Endodermal cell (in vitro differentiated cells): ENCODE results near the gene SULT1A1. TPM values are rescaled to one million over a fixed set of nuclear protein-coding genes. Genes with fewer than 3 reads are reported as not detected.

Source experiments
- DNase-seq: peaks from one replicate; pipeline ENCODE4 v3.0.0-alpha.2; 2017
- H3K27ac ChIP-seq: 2 replicates; pipeline ENCODE4 v1.5.1; 2013; ENCODE audit warnings: mild to moderate bottlenecking, low read depth, low read length, moderate library complexity
- H3K27me3 ChIP-seq: 2 replicates; pipeline ENCODE4 v1.6.1; 2013; ENCODE audit warnings: mild to moderate bottlenecking, low read length, moderate library complexity; ENCODE audit not compliant: insufficient read depth, control insufficient read depth, poor library complexity, severe bottlenecking
- H3K36me3 ChIP-seq: 2 replicates; pipeline ENCODE4 v1.7.0; 2013; ENCODE audit warnings: mild to moderate bottlenecking, low read length, moderate library complexity; ENCODE audit not compliant: control insufficient read depth, insufficient read depth
- H3K4me1 ChIP-seq: one replicate; pipeline ENCODE4 v1.7.0; 2013; ENCODE audit warnings: low read length; ENCODE audit not compliant: control insufficient read depth, insufficient read depth
- H3K4me3 ChIP-seq: 2 replicates; pipeline ENCODE4 v1.5.1; 2013; ENCODE audit warnings: mild to moderate bottlenecking, low read length, moderate library complexity
- H3K9ac ChIP-seq: 2 replicates; pipeline ENCODE4 v1.6.1; 2013; ENCODE audit warnings: mild to moderate bottlenecking, low read length, moderate library complexity; ENCODE audit not compliant: poor library complexity, severe bottlenecking; ENCODE audit errors: extremely low read depth
- H3K9me3 ChIP-seq: 2 replicates; pipeline ENCODE4 v1.6.1; 2013; ENCODE audit warnings: mild to moderate bottlenecking, low read length, moderate library complexity; ENCODE audit not compliant: control insufficient read depth
- H3K27ac Mint-ChIP-seq: 2 replicates; pipeline ENCODE4 v1.8.0; 2020; ENCODE audit warnings: mixed read lengths
- H3K27me3 Mint-ChIP-seq: 2 replicates; pipeline ENCODE4 v1.8.0; 2021; ENCODE audit warnings: mild to moderate bottlenecking, mixed read lengths; ENCODE audit not compliant: insufficient read depth
- H3K36me3 Mint-ChIP-seq: 2 replicates; pipeline ENCODE4 v1.8.0; 2020; ENCODE audit warnings: low read depth, mixed read lengths
- H3K4me1 Mint-ChIP-seq: 2 replicates; pipeline ENCODE4 v1.8.0; 2020; ENCODE audit warnings: mixed read lengths
- H3K4me3 Mint-ChIP-seq: 2 replicates; pipeline ENCODE4 v1.8.0; 2020; ENCODE audit warnings: mild to moderate bottlenecking, moderate library complexity, mixed read lengths
- H3K9me3 Mint-ChIP-seq: 2 replicates; pipeline ENCODE4 v1.8.0; 2020; ENCODE audit warnings: mild to moderate bottlenecking, mixed read lengths
- WGBS, 2 experiments: methylation state at CpG; one replicate each; pipeline versions ENCODE4 v1.1.5 to v1.1.7; 2013; ENCODE audit warnings: missing lambda C conversion rate in 2 of 2, mixed read lengths in 1 of 2; ENCODE audit not compliant: insufficient coverage in 1 of 2, insufficient read length in 1 of 2; 5-methylcytosine and 5-hydroxymethylcytosine counted together
- total RNA-seq, 2 donors: library from RNA; stranded (reverse); fragmentation: NEBNext Ultra II Directional in 1 of 2; extraction: Animal tissue kit (Norgen Biotek cat#: 25700) in 1 of 2; gene quantifications; 2 replicates in 1 of 2; 3 replicates in 1 of 2; pipeline ENCODE4 v1.2.1, GENCODE V29; 2021
- TF ChIP-seq, protein P1 (sequence below): fragments of 200-600 bp; sonication (generic); conservative IDR thresholded peaks from 2 replicates; pipeline ENCODE4 v1.5.0; 2021; ENCODE audit warnings: antibody characterized with exemption, mild to moderate bottlenecking

Gene SULT1A1
- total RNA-seq, 2 donors from 2014 or later = 4.3 to 7.2 TPM

DNA sequence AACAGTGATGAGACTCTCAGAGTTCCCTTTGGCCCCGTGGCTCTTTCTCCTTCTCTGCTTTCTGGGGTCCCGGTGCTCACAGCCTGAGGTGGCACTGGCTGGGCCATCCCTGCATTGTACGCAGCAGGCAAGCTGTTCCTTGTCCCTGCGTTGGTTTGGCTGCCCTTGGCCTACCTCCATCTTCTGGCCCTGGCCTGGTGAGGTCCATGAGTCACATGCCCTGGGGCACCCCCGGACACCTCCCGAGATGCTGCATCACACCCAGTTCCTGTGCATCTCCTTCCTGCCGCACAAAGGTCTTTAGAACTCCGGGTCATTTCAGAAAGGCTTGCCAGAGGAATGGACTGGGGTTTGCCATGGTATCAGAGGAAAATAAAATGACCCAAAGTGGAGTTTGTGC lies 22.5 kb downstream of the SULT1A1 start:
- Mint-ChIP-seq H3K4me3 (no peak overlapping the region), H3K4me1 (no peaks in the 10 kb centered on the region), H3K9me3 (no peaks in the 10 kb centered on the region), H3K27ac (no peak overlapping the region), H3K36me3 (peaks cover 57% of the 10 kb centered on the region), H3K27me3 (no peaks in the 10 kb centered on the region)
- TF ChIP-seq, protein P1, sequence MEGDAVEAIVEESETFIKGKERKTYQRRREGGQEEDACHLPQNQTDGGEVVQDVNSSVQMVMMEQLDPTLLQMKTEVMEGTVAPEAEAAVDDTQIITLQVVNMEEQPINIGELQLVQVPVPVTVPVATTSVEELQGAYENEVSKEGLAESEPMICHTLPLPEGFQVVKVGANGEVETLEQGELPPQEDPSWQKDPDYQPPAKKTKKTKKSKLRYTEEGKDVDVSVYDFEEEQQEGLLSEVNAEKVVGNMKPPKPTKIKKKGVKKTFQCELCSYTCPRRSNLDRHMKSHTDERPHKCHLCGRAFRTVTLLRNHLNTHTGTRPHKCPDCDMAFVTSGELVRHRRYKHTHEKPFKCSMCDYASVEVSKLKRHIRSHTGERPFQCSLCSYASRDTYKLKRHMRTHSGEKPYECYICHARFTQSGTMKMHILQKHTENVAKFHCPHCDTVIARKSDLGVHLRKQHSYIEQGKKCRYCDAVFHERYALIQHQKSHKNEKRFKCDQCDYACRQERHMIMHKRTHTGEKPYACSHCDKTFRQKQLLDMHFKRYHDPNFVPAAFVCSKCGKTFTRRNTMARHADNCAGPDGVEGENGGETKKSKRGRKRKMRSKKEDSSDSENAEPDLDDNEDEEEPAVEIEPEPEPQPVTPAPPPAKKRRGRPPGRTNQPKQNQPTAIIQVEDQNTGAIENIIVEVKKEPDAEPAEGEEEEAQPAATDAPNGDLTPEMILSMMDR = no peak
- Histone ChIP-seq H3K27me3 (no peaks in the 10 kb centered on the region), H3K9me3 (no peaks in the 10 kb centered on the region), H3K27ac (no peak overlapping the region), H3K9ac (no peak overlapping the region), H3K4me1 (no peaks in the 10 kb centered on the region), H3K36me3 (peaks cover 20% of the 10 kb centered on the region), H3K4me3 (no peak overlapping the region)
- WGBS, 2 experiments = 91 to 96% methylated on average over 6 to 8 of the region's 8 CpGs
- DNase-seq = no peak

DNA sequence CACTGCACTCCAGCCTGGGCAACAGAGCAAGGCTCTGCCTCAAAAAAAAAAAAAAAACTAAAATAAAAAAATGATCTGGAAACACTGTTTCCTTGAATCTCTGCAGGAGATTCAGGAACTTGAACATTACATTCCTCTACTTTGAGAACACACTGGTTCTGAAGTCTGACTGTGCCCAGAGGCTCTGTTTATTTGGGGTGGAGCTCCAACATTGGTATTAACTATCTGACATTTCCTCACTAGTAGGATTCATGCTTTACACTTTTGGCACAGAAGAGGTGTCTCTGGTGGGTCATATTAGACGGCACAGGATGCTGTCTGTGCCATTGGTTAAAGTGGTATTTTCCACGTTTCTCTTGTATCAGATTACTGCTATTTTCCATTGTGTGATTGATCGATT lies 23.4 kb downstream of the SULT1A1 start:
- no peaks in the 10 kb centered on the region for H3K9me3 ChIP-seq
- no peaks in the 10 kb centered on the region for H3K4me1 Mint-ChIP-seq
- H3K36me3 ChIP-seq = peaks cover 20% of the 10 kb centered on the region
- H3K27me3 Mint-ChIP-seq = no peaks in the 10 kb centered on the region
- no peak overlapping the region for H3K4me3 ChIP-seq
- H3K4me3 Mint-ChIP-seq = no peak overlapping the region
- H3K9ac ChIP-seq = no peak overlapping the region
- no peaks in the 10 kb centered on the region for H3K27me3 ChIP-seq
- H3K27ac Mint-ChIP-seq = no peak overlapping the region
- DNase-seq = no peak
- no peaks in the 10 kb centered on the region for H3K4me1 ChIP-seq
- peaks cover 53% of the 10 kb centered on the region for H3K36me3 Mint-ChIP-seq
- no peak overlapping the region for H3K27ac ChIP-seq
- TF ChIP-seq, protein P1 = no peak
- 94 to 100% methylated on average over 3 of the region's 3 CpGs for WGBS, 2 experiments
- H3K9me3 Mint-ChIP-seq = no peaks in the 10 kb centered on the region

DNA sequence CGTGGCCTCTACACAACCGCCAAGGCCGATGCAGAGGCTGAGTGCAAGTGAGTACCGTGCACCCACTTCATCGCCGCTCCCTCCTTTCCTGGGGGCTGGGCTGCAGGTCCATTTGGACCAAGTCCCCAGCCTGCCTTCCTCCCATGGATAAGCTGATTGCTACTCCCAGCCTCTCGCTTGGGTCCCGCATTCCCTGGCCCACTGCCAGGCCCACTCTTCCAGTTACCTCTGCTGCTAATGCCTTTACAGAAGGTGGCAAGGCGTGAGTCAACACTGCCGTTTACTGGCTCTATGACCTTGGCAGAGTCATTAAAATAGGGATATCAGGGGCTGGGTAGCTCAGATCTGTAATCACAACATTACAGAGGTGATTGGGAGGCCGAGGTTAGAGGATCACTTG lies 24.2 kb downstream of the SULT1A1 start:
- Mint-ChIP-seq H3K27me3 (no peaks in the 10 kb centered on the region), H3K27ac (no peak overlapping the region), H3K9me3 (no peaks in the 10 kb centered on the region), H3K4me3 (no peak overlapping the region), H3K36me3 (peaks cover 55% of the 10 kb centered on the region), H3K4me1 (no peaks in the 10 kb centered on the region)
- 96 to 97% methylated on average over 7 to 11 of the region's 11 CpGs for WGBS, 2 experiments
- no peaks in the 10 kb centered on the region for H3K27me3 ChIP-seq
- no peaks in the 10 kb centered on the region for H3K9me3 ChIP-seq
- no peak overlapping the region for H3K9ac ChIP-seq
- no peak for DNase-seq
- TF ChIP-seq, protein P1 = no peak
- H3K27ac ChIP-seq = no peak overlapping the region
- H3K36me3 ChIP-seq = peaks cover 20% of the 10 kb centered on the region
- no peaks in the 10 kb centered on the region for H3K4me1 ChIP-seq
- no peak overlapping the region for H3K4me3 ChIP-seq
